SH-SY5Y (cell line): Measurements from ENCODE around the gene NCOA1.

Experiments used
- GATA2 ChIP-seq: IDR thresholded peaks from 2 replicates; pipeline ENCODE4 v1.6.1; 2011; ENCODE audit warnings: mild to moderate bottlenecking, low read depth, low read length
- GATA3 ChIP-seq: IDR thresholded peaks from 2 replicates; pipeline ENCODE4 v1.6.1; 2011; ENCODE audit warnings: low read depth, mild to moderate bottlenecking, low read length, moderate library complexity

- TF ChIP-seq GATA2 (no peak), GATA3 (no peak)
Observed at GRCh38 chr2:24676493-24676892, 185.4 kb downstream of the NCOA1 start.
